HCT116 (cell line): ENCODE data around the gene ANXA7. TPM values are rescaled to one million over a fixed set of nuclear protein-coding genes. Genes with fewer than 3 reads are reported as not detected.

Experiments
- ATAC-seq: fragments of 200-7000 bp; cut with Tn5 transposase; 2 replicates; pipeline ENCODE4 v1.9.1; 2020; ENCODE audit warnings: mild to moderate bottlenecking, moderate library complexity
- BruUV-seq: library from RNA; stranded (reverse); fragments of 400-500 nt; replicated peaks from 2 replicates; lab custom pipeline; 2021; lab: Mats Ljungman, UMichigan
- CTCF ChIA-PET: fragments of 300-600 bp; sonication (Branson Sonifier 250); formaldehyde crosslinking; loops from one replicate; lab custom pipeline; 2021; ENCODE audit warnings: antibody characterized with exemption; lab: Charles Lee
- POLR2A ChIA-PET: fragments of 300-600, 350-600 bp; sonication (Branson Sonifier 250); formaldehyde crosslinking; loops from one replicate; lab custom pipeline; 2021; ENCODE audit warnings: antibody characterized with exemption; lab: Charles Lee
- RAD21 ChIA-PET, 2 experiments: fragments of 300-600 bp; sonication (Branson Sonifier 250); formaldehyde crosslinking; loops; one replicate each; lab custom pipeline; 2023; ENCODE audit warnings: low total read pairs in 2 of 2; ENCODE audit not compliant: uncharacterized antibody in 2 of 2, unreplicated experiment in 2 of 2, low non-redundant PET in 1 of 2; lab: Charles Lee
- DNase-seq: peaks from one replicate; pipeline ENCODE4 v3.0.0-alpha.2; 2010; ENCODE audit warnings: low read depth, low spot score
- H2AFZ ChIP-seq: fragments of 200-600 bp; shearing (Covaris generic), sonication (generic); 2 replicates; pipeline ENCODE4 v1.6.1; 2017; ENCODE audit warnings: low read depth, mixed run types, mixed read lengths, antibody characterized with exemption, low read length; ENCODE audit not compliant: poor library complexity, severe bottlenecking
- H3K27ac ChIP-seq: 2 replicates; pipeline ENCODE4 v1.5.1; 2012; ENCODE audit warnings: low read depth, low read length
- H3K27me3 ChIP-seq: fragments of 200-600 bp; sonication (generic); 2 replicates; pipeline ENCODE4 v1.6.1; 2016; ENCODE audit warnings: mixed run types, low read length, mixed read lengths; ENCODE audit not compliant: insufficient read depth
- H3K36me3 ChIP-seq, 2 experiments: fragments of 200-500 bp in 1 of 2; fragments of 200-600 bp in 1 of 2; sonication (Bioruptor generic) in 1 of 2; sonication (generic) in 1 of 2; 2 replicates each; pipeline versions ENCODE4 v1.5.1 to v1.6.1; 2014 to 2016; ENCODE audit warnings: low read length in 2 of 2, inconsistent platforms in 1 of 2, mixed read lengths in 1 of 2, mixed run types in 1 of 2; ENCODE audit not compliant: insufficient read depth in 2 of 2, control insufficient read depth in 1 of 2
- H3K4me1 ChIP-seq, 2 experiments: fragments of 200-600 bp in 1 of 2; sonication (generic) in 1 of 2; 2 replicates each; pipeline versions ENCODE4 v1.5.1 to v1.6.1; 2012 to 2017; ENCODE audit warnings: low read length in 2 of 2, inconsistent platforms in 1 of 2, mild to moderate bottlenecking in 1 of 2, mixed read lengths in 1 of 2, mixed run types in 1 of 2, moderate library complexity in 1 of 2; ENCODE audit not compliant: insufficient read depth in 2 of 2, control insufficient read depth in 1 of 2
- H3K4me2 ChIP-seq: fragments of 200-600 bp; sonication (generic); 2 replicates; pipeline ENCODE4 v1.6.1; 2017; ENCODE audit warnings: mixed run types, low read length, mixed read lengths
- H3K4me3 ChIP-seq, 2 experiments: fragments of 200-600 bp in 1 of 2; sonication (generic) in 1 of 2; replicated peaks in 1 of 2; 2 replicates each; pipeline ENCODE4 v1.5.1; 2011 to 2016; ENCODE audit warnings: low read length in 2 of 2, control low read depth in 1 of 2, low read depth in 1 of 2, mild to moderate bottlenecking in 1 of 2, mixed read lengths in 1 of 2, mixed run types in 1 of 2
- H3K79me2 ChIP-seq: fragments of 200-600 bp; sonication (generic); 2 replicates; pipeline ENCODE4 v1.6.1; 2017; ENCODE audit warnings: mild to moderate bottlenecking, mixed run types, low read length, moderate library complexity, mixed read lengths; ENCODE audit not compliant: insufficient read depth
- H3K9ac ChIP-seq: fragments of 200-600 bp; sonication (generic); 2 replicates; pipeline ENCODE4 v1.6.1; 2016; ENCODE audit warnings: low read length, mixed read lengths
- H3K9me2 ChIP-seq: fragments of 200-600 bp; sonication (generic), shearing (Covaris generic); 2 replicates; pipeline ENCODE4 v1.6.1; 2017; ENCODE audit warnings: mixed run types, mild to moderate bottlenecking, moderate library complexity; ENCODE audit not compliant: insufficient read depth
- H3K9me3 ChIP-seq, 2 experiments: fragments of 200-500 bp in 1 of 2; fragments of 200-600 bp in 1 of 2; sonication (Bioruptor generic) in 1 of 2; sonication (generic) in 1 of 2; 2 replicates each; pipeline ENCODE4 v1.6.1; 2014 to 2017; ENCODE audit warnings: low read length in 2 of 2, mixed read lengths in 2 of 2, inconsistent platforms in 1 of 2, low read depth in 1 of 2, mild to moderate bottlenecking in 1 of 2, mixed run types in 1 of 2, moderate library complexity in 1 of 2; ENCODE audit not compliant: control insufficient read depth in 1 of 2, insufficient read depth in 1 of 2
- H4K20me1 ChIP-seq: fragments of 200-600 bp; sonication (generic), shearing (Covaris generic); 2 replicates; pipeline ENCODE4 v1.6.1; 2017; ENCODE audit warnings: mixed run types, mild to moderate bottlenecking, moderate library complexity; ENCODE audit not compliant: insufficient read depth
- CBX3 ChIP-seq: IDR thresholded peaks from 2 replicates; pipeline ENCODE4 v1.6.1; 2012; ENCODE audit warnings: low read depth
- CTCF ChIP-seq, 3 experiments: fragments of 200-600 bp in 1 of 3; sonication (generic) in 1 of 3; IDR thresholded peaks in 2 of 3; conservative IDR thresholded peaks in 1 of 3; 2 replicates each; pipeline ENCODE4 v1.5.1; 2012 to 2017; ENCODE audit warnings: low read depth in 2 of 3, low read length in 2 of 3, antibody characterized with exemption in 1 of 3, borderline replicate concordance in 1 of 3, control low read depth in 1 of 3, mild to moderate bottlenecking in 1 of 3, mixed read lengths in 1 of 3, mixed run types in 1 of 3, moderate library complexity in 1 of 3; ENCODE audit not compliant: insufficient read depth in 1 of 3
- FOSL1 ChIP-seq: IDR thresholded peaks from 2 replicates; pipeline ENCODE4 v1.6.1; 2012; ENCODE audit warnings: low read depth
- MAX ChIP-seq: IDR thresholded peaks from 2 replicates; pipeline ENCODE4 v1.6.1; 2012
- POLR2A ChIP-seq: IDR thresholded peaks from 2 replicates; pipeline ENCODE4 v1.7.0; 2011; ENCODE audit warnings: borderline replicate concordance; ENCODE audit not compliant: insufficient read depth, insufficient read length; ENCODE audit errors: extremely low read depth
- REST ChIP-seq: IDR thresholded peaks from 2 replicates; pipeline ENCODE4 v1.6.1; 2012; ENCODE audit warnings: low read depth
- SIN3A ChIP-seq: IDR thresholded peaks from 2 replicates; pipeline ENCODE4 v1.6.1; 2012; ENCODE audit warnings: low read depth
- SRF ChIP-seq: IDR thresholded peaks from 2 replicates; pipeline ENCODE4 v1.6.1; 2012; ENCODE audit warnings: low read depth
- ZFX ChIP-seq: fragments of 450-650 bp; IDR thresholded peaks from 2 replicates; pipeline ENCODE4 v1.6.1; 2017
- intact Hi-C: fragments of 100-400 bp; cut with micrococcal nuclease; formaldehyde crosslinking; loops from 2 replicates; pipeline ENCODE4 v1.10.0; 2022
- total RNA-seq: library from RNA; stranded (reverse); gene quantifications from one replicate; pipeline ENCODE4 v1.2.1, GENCODE V29; 2021; ENCODE audit not compliant: unreplicated experiment

ANXA7 gene
- total RNA-seq, 1 experiment from 2014 or later: 105 TPM

GRCh38 chr10:73408061-73408460 lies 5.8 kb downstream of the ANXA7 start (continued):
- TF ChIP-seq CTCF (IDR thresholded peaks at IDR 0.05 in 2 of 3, conservative IDR thresholded peaks at IDR 0.05 in 1 of 3; ENCODE audit: borderline replicate concordance in 1 of 3, insufficient read depth in 1 of 3, low read depth in 2 of 3, low read length in 2 of 3) (no peak), FOSL1 (peak; percentile 77), SIN3A (no peak), SRF (no peak), ZFX (no peak)
- TF ChIP-seq, all 23 proteins: peak for 3

- ChIA-PET POLR2A (no interaction called here), RAD21 (no interaction called here), CTCF (interaction anchor here (1.3 kb wide), 1 partner anchor 10 kb away, joined by 6 read pairs; no protein-coding TSS in a partner anchor)
- no peak overlapping the region for H3K4me2 ChIP-seq
- H3K36me3 ChIP-seq: no peaks in the 10 kb centered on the region
- H3K4me1 ChIP-seq: peaks cover 5 to 18% of the 10 kb centered on the region in 2 experiments
- H3K4me3 ChIP-seq: no peak overlapping the region
- intact Hi-C loops: no loop called here
- ATAC-seq: no peak
- no peaks in the 10 kb centered on the region for H3K27me3 ChIP-seq
- H3K9me2 ChIP-seq: no peaks in the 10 kb centered on the region
- H2AFZ ChIP-seq: no peak overlapping the region
- peaks cover 97% of the 10 kb centered on the region for H3K79me2 ChIP-seq
- H4K20me1 ChIP-seq: peaks cover 9% of the 10 kb centered on the region; the same call in 1 of the 2 replicates
- TF ChIP-seq FOSL1 (no peak), SRF (no peak), MAX (no peak), CBX3 (no peak), POLR2A (no peak), REST (no peak; the same call in 1 of the 2 replicates), SIN3A (no peak)
- no peaks in the 10 kb centered on the region for H3K9me3 ChIP-seq
- no peak overlapping the region for H3K27ac ChIP-seq
- no peak for DNase-seq
- no TSS peak for BruUV-seq
- no peak overlapping the region for H3K9ac ChIP-seq
Measured at GRCh38 chr10:73407495-73407894, 6.4 kb downstream of the ANXA7 start.
